A549 (cell line): ENCODE results near the gene LCN2. TPM values are rescaled to one million over a fixed set of nuclear protein-coding genes. Genes with fewer than 3 reads are reported as not detected.

Experiments
- ATAC-seq, 2 experiments: fragments of 200-7000 bp in 1 of 2; fragments of >200 bp in 1 of 2; cut with Nextera tagmentation in 1 of 2; cut with Tn5 transposase in 1 of 2; 3 replicates each; pipeline versions ENCODE4 v1.8.0 to v1.9.1; 2018 to 2020; ENCODE audit warnings: mild to moderate bottlenecking in 1 of 2, moderate library complexity in 1 of 2
- CTCF ChIA-PET: fragments of 300-600 bp; sonication (Branson Sonifier 250); formaldehyde crosslinking; extraction: SDS; loops from one replicate; lab custom pipeline; 2021; ENCODE audit warnings: antibody characterized with exemption, inconsistent platforms; lab: Yijun Ruan, JAX
- POLR2A ChIA-PET: fragments of 350-600 bp; formaldehyde crosslinking; extraction: SDS; loops from one replicate; lab custom pipeline; 2021; ENCODE audit warnings: antibody characterized with exemption, inconsistent platforms; lab: Yijun Ruan, JAX
- DNase-seq, 2 experiments: peaks; one replicate each; pipeline versions ENCODE4 v3.0.0 to v3.0.0-alpha.2; 2011 to 2016; ENCODE audit warnings: low read depth in 1 of 2, low spot score in 1 of 2
- FAIRE-seq: peaks from 2 replicates; lab custom pipeline; 2011; peaks lifted over from hg19 to GRCh38; lab: Jason Lieb, UNC
- H3K27ac ChIP-seq, 2 experiments: fragments of >200 bp; sonication (Bioruptor Twin); formaldehyde crosslinking; 3 replicates each; pipeline ENCODE4 v1.5.1; 2016 to 2017
- H3K4me1 ChIP-seq: fragments of >200 bp; sonication (Bioruptor Twin); formaldehyde crosslinking; 3 replicates; pipeline ENCODE4 v1.6.1; 2016
- H3K4me2 ChIP-seq: fragments of >200 bp; sonication (Bioruptor Twin); formaldehyde crosslinking; 3 replicates; pipeline ENCODE4 v1.6.1; 2016
- H3K4me3 ChIP-seq: fragments of >200 bp; sonication (Bioruptor Twin); formaldehyde crosslinking; 3 replicates; pipeline ENCODE4 v1.5.1; 2016
- H3K9me3 ChIP-seq: fragments of >200 bp; sonication (Bioruptor Twin); formaldehyde crosslinking; 3 replicates; pipeline ENCODE4 v1.6.1; 2016
- BCL3 ChIP-seq: fragments of >200 bp; sonication (Bioruptor Twin); formaldehyde crosslinking; IDR thresholded peaks from 3 replicates; pipeline ENCODE4 v1.6.1; 2016
- BHLHE40 ChIP-seq: IDR thresholded peaks from 2 replicates; pipeline ENCODE4 v1.6.1; 2012; ENCODE audit warnings: low read depth, low read length, inconsistent platforms
- EHF ChIP-seq: fragments of 250-450 bp; sonication (Bioruptor Pico); IDR thresholded peaks from 2 replicates; pipeline ENCODE4 v1.5.0; 2020; ENCODE audit warnings: mild to moderate bottlenecking
- ELK1 ChIP-seq: fragments of 150-350 bp; IDR thresholded peaks from 2 replicates; pipeline ENCODE4 v1.6.1; 2014; ENCODE audit warnings: low read depth, mild to moderate bottlenecking, low read length
- EP300 ChIP-seq, 2 experiments: fragments of >200 bp; sonication (Bioruptor Twin); formaldehyde crosslinking; IDR thresholded peaks; 2 replicates in 1 of 2; 3 replicates in 1 of 2; pipeline ENCODE4 v1.6.1; 2016 to 2017
- ESRRA ChIP-seq: fragments of 150-350 bp; IDR thresholded peaks from 2 replicates; pipeline ENCODE4 v1.6.1; 2014; ENCODE audit warnings: mild to moderate bottlenecking, low read length, borderline replicate concordance
- FOSL2 ChIP-seq, 2 experiments: fragments of 450-650 bp in 1 of 2; fragments of >200 bp in 1 of 2; sonication (Bioruptor Twin) in 1 of 2; formaldehyde crosslinking; IDR thresholded peaks; 2 replicates each; pipeline versions ENCODE4 v1.5.0 to v1.6.1; 2016 to 2020; ENCODE audit warnings: mild to moderate bottlenecking in 1 of 2, moderate library complexity in 1 of 2
- GATA3 ChIP-seq: IDR thresholded peaks from 2 replicates; pipeline ENCODE4 v1.6.1; 2012; ENCODE audit warnings: borderline replicate concordance
- HDAC2 ChIP-seq: fragments of 200-600 bp; sonication (generic); IDR thresholded peaks from 2 replicates; pipeline ENCODE4 v1.6.1; 2016
- HES2 ChIP-seq: fragments of >200 bp; sonication (Bioruptor Twin); formaldehyde crosslinking; IDR thresholded peaks from 2 replicates; pipeline ENCODE4 v1.6.1; 2016
- HEYL ChIP-seq: fragments of 250-450 bp; sonication (Bioruptor Pico); IDR thresholded peaks from 2 replicates; pipeline ENCODE4 v1.8.0; 2021; ENCODE audit warnings: mild to moderate bottlenecking, moderate library complexity
- HOXA7 ChIP-seq: fragments of 250-450 bp; sonication (Bioruptor Pico); IDR thresholded peaks from 2 replicates; pipeline ENCODE4 v1.5.0; 2020; ENCODE audit warnings: mild to moderate bottlenecking, moderate library complexity
- HOXB13 ChIP-seq: fragments of 250-450 bp; sonication (Bioruptor Pico); IDR thresholded peaks from 2 replicates; pipeline ENCODE4 v1.5.0; 2020; ENCODE audit warnings: low read depth, mild to moderate bottlenecking, moderate library complexity
- HOXB5 ChIP-seq: fragments of 250-450 bp; sonication (Bioruptor Pico); IDR thresholded peaks from 2 replicates; pipeline ENCODE4 v1.5.0; 2020; ENCODE audit warnings: mild to moderate bottlenecking, moderate library complexity
- KDM1A ChIP-seq: fragments of 200-600 bp; sonication (generic); IDR thresholded peaks from 2 replicates; pipeline ENCODE4 v1.6.1; 2016; ENCODE audit warnings: low read depth, mild to moderate bottlenecking
- KDM5A ChIP-seq: fragments of 200-600 bp; sonication (generic); IDR thresholded peaks from 2 replicates; pipeline ENCODE4 v1.6.1; 2016; ENCODE audit warnings: antibody characterized with exemption, mild to moderate bottlenecking
- MAX ChIP-seq: IDR thresholded peaks from 2 replicates; pipeline ENCODE4 v1.6.1; 2012
- MYC ChIP-seq: IDR thresholded peaks from 2 replicates; pipeline ENCODE4 v1.6.1; 2012; ENCODE audit warnings: mild to moderate bottlenecking, inconsistent platforms, low read length, improper control_type of control experiment, borderline replicate concordance
- NR3C1 ChIP-seq: fragments of >200 bp; sonication (Bioruptor Twin); formaldehyde crosslinking; IDR thresholded peaks from 3 replicates; pipeline ENCODE4 v1.6.1; 2017
- RCOR1 ChIP-seq: fragments of 150-350 bp; IDR thresholded peaks from 2 replicates; pipeline ENCODE4 v1.6.1; 2014; ENCODE audit warnings: antibody characterized with exemption, low read length, low read depth
- RNF2 ChIP-seq: fragments of 200-600 bp; sonication (generic); IDR thresholded peaks from 2 replicates; pipeline ENCODE4 v1.6.1; 2016; ENCODE audit warnings: low read depth, mild to moderate bottlenecking, antibody characterized with exemption, moderate library complexity, borderline replicate concordance
- SMC3 ChIP-seq: fragments of >200 bp; sonication (Bioruptor Twin); formaldehyde crosslinking; IDR thresholded peaks from 3 replicates; pipeline ENCODE4 v1.6.1; 2018; ENCODE audit warnings: inconsistent platforms
- SREBF2 ChIP-seq: fragments of 450-650 bp; IDR thresholded peaks from 2 replicates; pipeline ENCODE4 v1.6.1; 2014; ENCODE audit warnings: mild to moderate bottlenecking, moderate library complexity
- TP53 ChIP-seq: fragments of 250-450 bp; sonication (Bioruptor Pico); IDR thresholded peaks from 2 replicates; pipeline ENCODE4 v1.5.0; 2021; ENCODE audit warnings: mild to moderate bottlenecking, moderate library complexity
- USF2 ChIP-seq: fragments of 450-650 bp; IDR thresholded peaks from 2 replicates; pipeline ENCODE4 v1.6.1; 2014; ENCODE audit warnings: antibody characterized with exemption
- ZFP36 ChIP-seq: fragments of 450-650 bp; IDR thresholded peaks from 2 replicates; pipeline ENCODE4 v1.6.1; 2014; ENCODE audit warnings: borderline replicate concordance; ENCODE audit not compliant: partially characterized antibody
- ZSCAN20 ChIP-seq: fragments of 250-450 bp; sonication (Bioruptor Pico); IDR thresholded peaks from 2 replicates; pipeline ENCODE4 v1.8.0; 2022; ENCODE audit warnings: mild to moderate bottlenecking, moderate library complexity
- WGBS: methylation state at CpG from one replicate; pipeline ENCODE4 v1.1.6; 2017; ENCODE audit errors: missing lambda C conversion rate; 5-methylcytosine and 5-hydroxymethylcytosine counted together
- polyA plus RNA-seq, 4 experiments: library from polyadenylated mRNA; depleted of rRNA in 3 of 4; stranded (reverse); fragments of >200 nt; fragmentation: RNase III in 1 of 4; extraction: RNeasy Plus Mini Kit Qiagen cat#74134 plus additional on column Dnase treatment in 1 of 4; gene quantifications; 2 replicates in 3 of 4; 3 replicates in 1 of 4; pipeline ENCODE4 v1.2.3, GENCODE V29; 2011 to 2017

The LCN2 gene
- polyA plus RNA-seq, 2 of the 4 experiments (the other 2 are of a cell fraction), result 2.3 to 11.9 TPM

- no peak for TF ChIP-seq BCL3
- TF ChIP-seq FOSL2 (IDR thresholded peaks at IDR 0.05), result no peak
- TF ChIP-seq FOSL2 (CRISPR knock-in tag; IDR thresholded peaks at IDR 0.05), result no peak
- TF ChIP-seq USF2, result no peak
- TF ChIP-seq ESRRA, result no peak
- TF ChIP-seq, all 56 proteins: peak for 0
Measured at GRCh38 chr9:128106940-128107467, 42.2 kb upstream of the LCN2 start (continued).

GRCh38 chr9:128107468-128108268 is 41.6 kb upstream of the LCN2 start:
- no peaks in the 10 kb centered on the region for H3K9me3 ChIP-seq
- WGBS, result 83% methylated on average over 12 of the region's 18 CpGs
- no peak overlapping the region for H3K4me2 ChIP-seq
- CTCF ChIA-PET, result interaction anchor here (0.8 to 19.6 kb wide), 6 partner anchors 8 to 164 kb away, joined by 3 to 290 read pairs (median 6); partner anchors contain the start of gene PTGES2
- no peak overlapping the region for H3K4me3 ChIP-seq
- FAIRE-seq (no peak), ATAC-seq (no peak), DNase-seq (no peak)
- no peak overlapping the region for H3K27ac ChIP-seq
- H3K4me1 ChIP-seq, result no peaks in the 10 kb centered on the region
- no peak for TF ChIP-seq RNF2
- TF ChIP-seq SREBF2, result no peak
- TF ChIP-seq MYC, result no peak
- TF ChIP-seq NR3C1, result no peak
- TF ChIP-seq HES2, result no peak
- no peak for TF ChIP-seq EHF
- no peak for TF ChIP-seq HDAC2
- no peak for TF ChIP-seq ELK1
- TF ChIP-seq ZFP36, result no peak
- TF ChIP-seq HOXB5, result no peak
- no peak for TF ChIP-seq SMC3
- TF ChIP-seq RCOR1, result no peak
- TF ChIP-seq BCL3, result no peak
- POLR2A ChIA-PET, result interaction anchor here (0.9 kb wide), 1 partner anchor 40 kb away, joined by 3 read pairs; the partner anchor contains the start of genes NAIF1 and SLC25A25

GRCh38 chr9:128108269-128109049 is 40.8 kb upstream of the LCN2 start:
- POLR2A ChIA-PET, result no interaction called here
- CTCF ChIA-PET, result interaction anchor here (0.8 to 19.6 kb wide), 5 partner anchors 7 to 165 kb away, joined by 3 to 290 read pairs (median 8); partner anchors contain the start of gene PTGES2
- H3K27ac ChIP-seq, result no peak overlapping the region
- no peak overlapping the region for H3K4me2 ChIP-seq
- H3K4me3 ChIP-seq, result no peak overlapping the region
- ATAC-seq (no peak), DNase-seq (no peak), FAIRE-seq (no peak)
- H3K4me1 ChIP-seq, result no peaks in the 10 kb centered on the region
- WGBS, result 88% methylated on average over 15 of the region's 15 CpGs
- no peaks in the 10 kb centered on the region for H3K9me3 ChIP-seq
- TF ChIP-seq GATA3 (no peak), MAX (no peak), KDM5A (no peak), SMC3 (no peak), HEYL (CRISPR knock-in tag) (no peak), ZSCAN20 (CRISPR knock-in tag) (no peak), NR3C1 (no peak), HOXA7 (CRISPR knock-in tag) (no peak), ELK1 (no peak), TP53 (CRISPR knock-in tag) (no peak), BHLHE40 (no peak), EP300 (IDR thresholded peaks at IDR 0.05) (no peak), KDM1A (no peak), EHF (no peak), HOXB13 (no peak)
